ENCODE data around the gene CACNB1.
"Not testable (repeated sequence)": the region's sequence is repeated elsewhere in the genome, so short reads cannot be mapped to it uniquely, and the experiment has no call there.

The CACNB1 gene

DNA sequence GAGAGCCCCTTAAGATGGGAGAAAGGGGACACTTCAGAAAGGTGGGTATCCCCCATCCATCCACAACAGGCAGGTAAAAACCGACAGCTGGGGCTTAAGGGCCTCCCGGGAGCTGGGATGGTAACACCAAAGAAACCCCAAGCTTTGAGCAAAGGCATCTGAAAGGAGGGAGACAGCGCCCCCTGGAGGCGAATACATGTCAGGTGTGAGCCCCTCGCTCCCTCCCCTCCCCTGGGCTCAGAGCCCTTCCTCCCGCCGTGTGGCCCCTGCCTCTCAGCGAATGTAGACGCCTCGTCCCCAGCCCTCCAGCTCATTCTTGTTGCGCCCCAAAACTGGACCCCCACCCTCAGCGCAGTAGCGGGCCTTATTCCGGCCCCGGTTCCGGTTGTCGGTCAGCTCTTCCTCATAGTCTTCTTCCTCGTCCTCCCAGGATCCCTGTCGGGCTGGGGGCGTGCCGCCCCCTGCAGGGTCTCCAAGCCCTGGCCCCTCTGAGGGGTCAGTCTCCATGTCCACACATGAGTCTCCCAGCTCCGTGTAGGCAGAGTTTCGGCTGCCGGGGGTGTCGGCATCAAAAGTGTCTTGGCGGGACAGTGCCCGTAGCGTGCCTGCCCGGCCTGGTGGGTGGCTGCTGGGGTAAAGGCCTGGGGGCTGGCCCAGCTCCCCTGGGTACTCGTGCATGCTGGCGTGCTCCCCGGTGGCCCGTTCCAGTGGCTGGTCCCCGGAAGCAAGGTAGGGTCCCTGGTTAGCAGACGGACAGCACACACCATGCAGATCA is 22.4 kb downstream of the CACNB1 start:
- peak overlapping the region; percentile 12 to 54 for H3K4me3 ChIP-seq (ENCODE audit: low read depth in 1 of 2, low read length in 2 of 2)
- no peak overlapping the region for H3K9ac ChIP-seq (ENCODE audit: low read depth in 1 of 2, low read length in 2 of 2)
- no peak overlapping the region for H3K27ac ChIP-seq (ENCODE audit: low read depth, low read length)
- H3K36me3 ChIP-seq (ENCODE audit: control insufficient read depth in 1 of 2, insufficient read depth in 2 of 2, low read length in 2 of 2): no peaks in the 10 kb centered on the region
- peaks cover 13 to 24% of the 10 kb centered on the region in 2 donors for H3K4me1 ChIP-seq (ENCODE audit: control insufficient read depth in 1 of 2, insufficient read depth in 2 of 2, low read length in 2 of 2)
- H3K9me3 ChIP-seq (ENCODE audit: control insufficient read depth in 1 of 2, low read length in 2 of 2): no peaks in the 10 kb centered on the region
- no peaks in the 10 kb centered on the region for H3K27me3 ChIP-seq (ENCODE audit: control insufficient read depth in 1 of 2, insufficient read depth in 2 of 2, low read length in 2 of 2)

DNA sequence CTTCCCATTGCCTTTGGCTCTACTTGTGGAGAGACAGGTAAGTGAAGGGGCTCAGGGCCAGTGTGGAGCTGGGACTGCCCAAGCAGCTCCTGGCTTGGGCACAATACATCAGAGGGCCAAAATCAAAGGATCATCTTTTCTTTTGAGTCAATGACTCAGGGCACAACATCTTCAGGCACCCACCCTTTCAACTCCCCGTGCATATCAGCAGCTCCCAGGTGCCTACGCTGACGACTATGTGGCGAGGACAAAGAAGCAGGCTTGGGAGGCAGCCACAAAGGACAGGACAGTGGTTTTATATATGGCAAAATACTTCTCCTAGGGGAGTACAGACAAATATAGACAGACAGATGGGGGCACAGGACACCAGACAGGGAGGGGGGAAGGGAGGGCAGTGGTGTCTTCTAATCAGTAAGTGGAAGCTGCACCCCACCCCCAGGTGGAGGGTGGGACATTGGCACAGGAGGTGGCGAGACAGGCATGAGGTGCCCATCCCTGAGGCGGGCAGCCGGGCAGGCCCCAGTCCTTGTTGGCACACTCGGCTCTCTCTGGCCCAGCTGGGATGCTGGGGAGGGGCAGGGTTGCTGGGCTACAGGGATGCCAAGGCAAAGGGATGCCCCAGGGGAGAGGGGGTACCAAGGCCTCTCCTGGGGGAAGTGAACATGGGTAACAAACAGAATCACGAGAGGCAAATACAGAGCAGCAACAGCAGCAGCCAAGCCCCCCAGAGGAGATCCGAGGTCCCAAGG is 23.8 kb downstream of the CACNB1 start:
- no peak overlapping the region for H3K27ac ChIP-seq (ENCODE audit: low read depth, low read length)
- no peak overlapping the region for H3K9ac ChIP-seq (ENCODE audit: low read depth in 1 of 2, low read length in 2 of 2)
- H3K4me3 ChIP-seq (ENCODE audit: low read depth in 1 of 2, low read length in 2 of 2): no peak overlapping the region
- H3K36me3 ChIP-seq (ENCODE audit: control insufficient read depth in 1 of 2, insufficient read depth in 2 of 2, low read length in 2 of 2): no peaks in the 10 kb centered on the region
- H3K27me3 ChIP-seq (ENCODE audit: control insufficient read depth in 1 of 2, insufficient read depth in 2 of 2, low read length in 2 of 2): no peaks in the 10 kb centered on the region
- H3K9me3 ChIP-seq (ENCODE audit: control insufficient read depth in 1 of 2, low read length in 2 of 2): no peaks in the 10 kb centered on the region
- H3K4me1 ChIP-seq (ENCODE audit: control insufficient read depth in 1 of 2, insufficient read depth in 2 of 2, low read length in 2 of 2): peaks cover 13 to 23% of the 10 kb centered on the region in 2 donors

DNA sequence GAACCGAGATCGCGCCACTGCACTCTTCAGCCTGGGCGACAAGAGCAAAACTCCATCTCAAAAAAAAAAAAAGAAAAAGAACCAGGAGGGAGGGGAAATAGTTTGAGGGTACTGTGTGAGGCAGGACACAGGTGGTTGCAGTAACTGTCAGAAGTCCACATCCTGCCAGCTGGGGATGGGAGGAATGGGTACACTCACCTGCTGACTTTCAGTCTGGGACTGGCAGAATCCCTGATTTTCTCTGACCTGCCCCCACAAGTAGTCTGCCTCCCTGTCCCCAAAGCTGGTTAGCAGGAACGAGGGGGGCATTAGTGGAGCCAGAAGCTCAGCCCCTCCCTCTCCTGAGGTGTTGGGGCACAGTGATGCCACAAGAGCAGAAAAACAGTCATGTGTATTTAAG is 24.4 kb downstream of the CACNB1 start:
- Histone ChIP-seq H3K27me3 (ENCODE audit: control insufficient read depth in 1 of 2, insufficient read depth in 2 of 2, low read length in 2 of 2) (no peaks in the 10 kb centered on the region), H3K36me3 (ENCODE audit: control insufficient read depth in 1 of 2, insufficient read depth in 2 of 2, low read length in 2 of 2) (no peaks in the 10 kb centered on the region), H3K4me1 (ENCODE audit: control insufficient read depth in 1 of 2, insufficient read depth in 2 of 2, low read length in 2 of 2) (peaks cover 13 to 20% of the 10 kb centered on the region in 2 donors), H3K9ac (ENCODE audit: low read depth in 1 of 2, low read length in 2 of 2) (no peak overlapping the region), H3K9me3 (ENCODE audit: control insufficient read depth in 1 of 2, low read length in 2 of 2) (no peaks in the 10 kb centered on the region), H3K27ac (ENCODE audit: low read depth, low read length) (no peak overlapping the region), H3K4me3 (ENCODE audit: low read depth in 1 of 2, low read length in 2 of 2) (no peak overlapping the region)

GRCh38 chr17:39171933-39172332 is 25.5 kb downstream of the CACNB1 start:
- Histone ChIP-seq H3K9ac (ENCODE audit: low read depth in 1 of 2, low read length in 2 of 2) (no peak overlapping the region), H3K4me1 (ENCODE audit: control insufficient read depth in 1 of 2, insufficient read depth in 2 of 2, low read length in 2 of 2) (peaks cover 13 to 14% of the 10 kb centered on the region in 2 donors), H3K27ac (ENCODE audit: low read depth, low read length) (no peak overlapping the region), H3K36me3 (ENCODE audit: control insufficient read depth in 1 of 2, insufficient read depth in 2 of 2, low read length in 2 of 2) (no peaks in the 10 kb centered on the region), H3K27me3 (ENCODE audit: control insufficient read depth in 1 of 2, insufficient read depth in 2 of 2, low read length in 2 of 2) (no peaks in the 10 kb centered on the region), H3K9me3 (ENCODE audit: control insufficient read depth in 1 of 2, low read length in 2 of 2) (no peaks in the 10 kb centered on the region), H3K4me3 (ENCODE audit: low read depth in 1 of 2, low read length in 2 of 2) (no peak overlapping the region)

DNA sequence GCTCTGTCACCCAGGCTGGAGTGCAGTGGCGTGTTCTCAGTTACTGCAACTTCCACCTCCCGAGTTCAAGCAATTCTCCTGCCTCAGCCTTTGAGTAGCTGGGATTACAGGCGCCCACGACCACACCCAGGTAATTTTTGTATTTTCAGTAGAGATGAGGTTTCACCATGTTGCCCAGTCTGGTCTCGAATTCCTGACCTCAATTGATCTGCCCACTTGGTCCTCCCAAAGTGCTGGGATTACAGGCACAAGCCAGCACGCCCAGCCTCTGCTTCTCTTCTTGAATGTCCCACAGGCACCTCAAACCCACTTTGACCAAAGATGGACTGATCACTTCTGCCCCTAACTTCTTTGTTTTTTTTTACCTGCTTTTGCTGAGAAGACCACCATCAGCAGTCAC is 26.9 kb downstream of the CACNB1 start:
- H3K27ac ChIP-seq (ENCODE audit: low read depth, low read length): no peak overlapping the region
- no peaks in the 10 kb centered on the region for H3K27me3 ChIP-seq (ENCODE audit: control insufficient read depth in 1 of 2, insufficient read depth in 2 of 2, low read length in 2 of 2)
- no peaks in the 10 kb centered on the region for H3K9me3 ChIP-seq (ENCODE audit: control insufficient read depth in 1 of 2, low read length in 2 of 2)
- no peak overlapping the region for H3K4me3 ChIP-seq (ENCODE audit: low read depth in 1 of 2, low read length in 2 of 2)
- no peak overlapping the region for H3K9ac ChIP-seq (ENCODE audit: low read depth in 1 of 2, low read length in 2 of 2)
- H3K4me1 ChIP-seq (ENCODE audit: control insufficient read depth in 1 of 2, insufficient read depth in 2 of 2, low read length in 2 of 2): peaks cover 14 to 15% of the 10 kb centered on the region in 2 donors
- no peaks in the 10 kb centered on the region for H3K36me3 ChIP-seq (ENCODE audit: control insufficient read depth in 1 of 2, insufficient read depth in 2 of 2, low read length in 2 of 2)

DNA sequence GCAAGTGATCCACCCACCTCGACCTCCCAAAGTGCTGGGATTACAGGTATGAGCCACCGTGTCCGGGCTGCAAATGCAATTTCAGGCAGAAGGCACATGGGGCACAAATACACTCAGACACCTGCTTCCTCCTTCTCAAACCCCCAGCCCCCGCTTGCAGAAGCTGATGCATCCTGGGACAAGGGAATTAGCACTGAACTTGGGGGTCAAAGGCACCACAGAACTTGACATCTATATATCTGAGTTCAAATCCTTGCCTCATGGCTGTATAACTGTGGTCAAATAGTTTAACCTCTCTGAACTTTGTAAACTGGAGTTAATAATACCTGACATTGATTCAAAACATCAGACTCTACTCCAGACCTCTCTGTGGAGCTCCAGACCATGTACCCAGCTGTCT is 27.4 kb downstream of the CACNB1 start:
- no peak overlapping the region for H3K4me3 ChIP-seq (ENCODE audit: low read depth in 1 of 2, low read length in 2 of 2)
- H3K27me3 ChIP-seq (ENCODE audit: control insufficient read depth in 1 of 2, insufficient read depth in 2 of 2, low read length in 2 of 2): no peaks in the 10 kb centered on the region
- no peaks in the 10 kb centered on the region for H3K9me3 ChIP-seq (ENCODE audit: control insufficient read depth in 1 of 2, low read length in 2 of 2)
- H3K36me3 ChIP-seq (ENCODE audit: control insufficient read depth in 1 of 2, insufficient read depth in 2 of 2, low read length in 2 of 2): no peaks in the 10 kb centered on the region
- H3K4me1 ChIP-seq (ENCODE audit: control insufficient read depth in 1 of 2, insufficient read depth in 2 of 2, low read length in 2 of 2): peaks cover 12% of the 10 kb centered on the region in 2 donors
- no peak overlapping the region for H3K27ac ChIP-seq (ENCODE audit: low read depth, low read length)
- H3K9ac ChIP-seq (ENCODE audit: low read depth in 1 of 2, low read length in 2 of 2): no peak overlapping the region

DNA sequence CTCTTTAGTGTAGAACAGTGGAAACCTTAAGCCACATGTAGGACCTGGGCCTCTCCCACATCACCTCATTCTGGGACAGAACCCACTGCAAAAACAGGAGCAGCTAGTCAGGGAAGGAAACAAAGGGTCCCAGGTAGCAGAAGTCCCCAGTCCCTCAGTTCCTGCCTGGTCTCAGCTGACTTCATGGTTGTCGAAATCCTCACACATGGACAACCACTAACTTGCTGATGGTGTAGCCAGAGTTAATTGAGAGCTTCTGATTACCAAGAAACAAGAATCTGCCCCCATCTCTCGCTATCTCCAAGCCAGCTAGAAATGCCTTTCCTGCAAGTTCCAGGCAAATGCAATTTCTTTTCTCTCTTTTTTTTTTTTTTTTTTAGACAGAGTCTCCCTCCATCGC is 28.0 kb downstream of the CACNB1 start:
- Histone ChIP-seq H3K9ac (ENCODE audit: low read depth in 1 of 2, low read length in 2 of 2) (no peak overlapping the region), H3K4me3 (ENCODE audit: low read depth in 1 of 2, low read length in 2 of 2) (no peak overlapping the region), H3K27me3 (ENCODE audit: control insufficient read depth in 1 of 2, insufficient read depth in 2 of 2, low read length in 2 of 2) (no peaks in the 10 kb centered on the region), H3K9me3 (ENCODE audit: control insufficient read depth in 1 of 2, low read length in 2 of 2) (no peaks in the 10 kb centered on the region), H3K36me3 (ENCODE audit: control insufficient read depth in 1 of 2, insufficient read depth in 2 of 2, low read length in 2 of 2) (no peaks in the 10 kb centered on the region), H3K4me1 (ENCODE audit: control insufficient read depth in 1 of 2, insufficient read depth in 2 of 2, low read length in 2 of 2) (peaks cover 15 to 17% of the 10 kb centered on the region in 2 donors), H3K27ac (ENCODE audit: low read depth, low read length) (no peak overlapping the region)

DNA sequence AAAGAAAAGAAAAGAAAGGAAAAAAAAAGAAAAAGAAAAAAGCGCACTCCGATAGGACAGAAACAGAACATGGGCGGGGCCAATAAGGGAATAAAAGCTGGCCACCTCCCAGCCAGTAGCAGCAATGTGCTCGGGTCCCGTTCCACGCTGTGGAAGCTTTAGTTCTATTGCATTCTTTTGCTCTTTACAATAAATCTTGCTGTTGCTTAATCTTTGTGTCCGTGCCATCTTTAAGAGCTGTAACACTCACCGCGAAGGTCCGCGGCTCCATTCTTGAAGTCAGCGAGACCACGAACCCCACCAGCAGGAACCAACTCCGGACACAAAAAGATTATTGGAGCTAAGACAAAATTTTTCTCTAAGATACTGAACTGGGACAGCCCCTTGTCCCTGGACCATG is 28.4 kb downstream of the CACNB1 start:
- Histone ChIP-seq H3K27ac (ENCODE audit: low read depth, low read length) (no peak overlapping the region), H3K9me3 (ENCODE audit: control insufficient read depth in 1 of 2, low read length in 2 of 2) (no peaks in the 10 kb centered on the region), H3K9ac (ENCODE audit: low read depth in 1 of 2, low read length in 2 of 2) (no peak overlapping the region), H3K27me3 (ENCODE audit: control insufficient read depth in 1 of 2, insufficient read depth in 2 of 2, low read length in 2 of 2) (no peaks in the 10 kb centered on the region), H3K4me1 (ENCODE audit: control insufficient read depth in 1 of 2, insufficient read depth in 2 of 2, low read length in 2 of 2) (peaks cover 18 to 21% of the 10 kb centered on the region in 2 donors), H3K36me3 (ENCODE audit: control insufficient read depth in 1 of 2, insufficient read depth in 2 of 2, low read length in 2 of 2) (no peaks in the 10 kb centered on the region), H3K4me3 (ENCODE audit: low read depth in 1 of 2, low read length in 2 of 2) (no peak overlapping the region)

GRCh38 chr17:39168503-39168902 is 29.0 kb downstream of the CACNB1 start:
- not testable (repeated sequence) for H3K36me3 ChIP-seq (ENCODE audit: control insufficient read depth in 1 of 2, insufficient read depth in 2 of 2, low read length in 2 of 2); H3K27ac ChIP-seq (ENCODE audit: low read depth, low read length); H3K9me3 ChIP-seq (ENCODE audit: control insufficient read depth in 1 of 2, low read length in 2 of 2); H3K9ac ChIP-seq (ENCODE audit: low read depth in 1 of 2, low read length in 2 of 2); H3K27me3 ChIP-seq (ENCODE audit: control insufficient read depth in 1 of 2, insufficient read depth in 2 of 2, low read length in 2 of 2); H3K4me3 ChIP-seq (ENCODE audit: low read depth in 1 of 2, low read length in 2 of 2)
- peaks cover 18 to 21% of the 10 kb centered on the region in 2 donors for H3K4me1 ChIP-seq (ENCODE audit: control insufficient read depth in 1 of 2, insufficient read depth in 2 of 2, low read length in 2 of 2)

DNA sequence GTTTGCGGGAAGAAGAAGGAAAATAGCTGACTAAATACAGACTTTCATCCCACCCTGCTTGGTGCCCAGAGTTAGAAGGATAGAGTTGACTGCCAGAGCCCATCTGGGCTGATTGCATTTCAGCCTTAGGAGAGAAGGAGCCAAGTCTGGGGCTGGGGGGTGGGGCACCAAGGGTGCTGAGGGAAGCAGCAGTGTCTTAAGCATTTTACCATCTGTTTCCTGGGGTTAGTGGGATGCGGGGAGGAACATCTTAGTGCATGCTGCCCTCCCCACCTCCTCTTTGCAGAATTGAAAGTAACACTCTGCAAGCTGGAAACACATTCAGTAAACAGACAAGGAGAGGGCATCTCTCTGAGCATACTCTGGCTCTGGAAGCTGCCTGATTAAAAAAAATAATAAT is 30.0 kb downstream of the CACNB1 start:
- Histone ChIP-seq H3K4me1 (ENCODE audit: control insufficient read depth in 1 of 2, insufficient read depth in 2 of 2, low read length in 2 of 2) (peaks cover 18 to 21% of the 10 kb centered on the region in 2 donors), H3K27ac (ENCODE audit: low read depth, low read length) (no peak overlapping the region), H3K36me3 (ENCODE audit: control insufficient read depth in 1 of 2, insufficient read depth in 2 of 2, low read length in 2 of 2) (no peaks in the 10 kb centered on the region)

More for the DNA sequence above, 30.0 kb downstream of the CACNB1 start:
- no peaks in the 10 kb centered on the region for H3K9me3 ChIP-seq (ENCODE audit: control insufficient read depth in 1 of 2, low read length in 2 of 2)
- H3K4me3 ChIP-seq (ENCODE audit: low read depth in 1 of 2, low read length in 2 of 2): no peak overlapping the region
- no peak overlapping the region for H3K9ac ChIP-seq (ENCODE audit: low read depth in 1 of 2, low read length in 2 of 2)
- H3K27me3 ChIP-seq (ENCODE audit: control insufficient read depth in 1 of 2, insufficient read depth in 2 of 2, low read length in 2 of 2): no peaks in the 10 kb centered on the region

Data from duodenal mucosa (tissue), 2 donors.